ENCODE measurements around the gene SLC25A43.

Gene SLC25A43

DNA sequence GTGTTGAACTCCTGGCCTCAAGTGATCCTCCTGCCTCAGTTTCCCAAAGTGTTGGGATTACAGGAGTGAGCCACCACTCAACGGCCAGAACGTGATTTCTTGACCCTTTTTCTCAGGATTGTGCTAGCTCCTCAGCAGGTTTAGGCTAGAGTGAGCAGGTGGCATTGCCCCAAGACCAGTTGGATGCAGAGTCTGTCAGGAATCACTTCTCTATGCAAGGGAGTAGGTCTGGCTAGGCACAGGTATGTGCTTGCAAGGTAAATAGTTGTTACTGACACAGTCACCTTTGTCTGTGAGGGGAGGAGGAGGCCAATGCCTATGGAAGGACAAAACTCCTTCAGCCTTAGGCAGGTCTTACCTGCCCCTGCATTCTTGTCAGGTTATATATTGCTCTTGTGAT, 93.3 kb downstream of the SLC25A43 start:
- TF ChIP-seq, protein P1, sequence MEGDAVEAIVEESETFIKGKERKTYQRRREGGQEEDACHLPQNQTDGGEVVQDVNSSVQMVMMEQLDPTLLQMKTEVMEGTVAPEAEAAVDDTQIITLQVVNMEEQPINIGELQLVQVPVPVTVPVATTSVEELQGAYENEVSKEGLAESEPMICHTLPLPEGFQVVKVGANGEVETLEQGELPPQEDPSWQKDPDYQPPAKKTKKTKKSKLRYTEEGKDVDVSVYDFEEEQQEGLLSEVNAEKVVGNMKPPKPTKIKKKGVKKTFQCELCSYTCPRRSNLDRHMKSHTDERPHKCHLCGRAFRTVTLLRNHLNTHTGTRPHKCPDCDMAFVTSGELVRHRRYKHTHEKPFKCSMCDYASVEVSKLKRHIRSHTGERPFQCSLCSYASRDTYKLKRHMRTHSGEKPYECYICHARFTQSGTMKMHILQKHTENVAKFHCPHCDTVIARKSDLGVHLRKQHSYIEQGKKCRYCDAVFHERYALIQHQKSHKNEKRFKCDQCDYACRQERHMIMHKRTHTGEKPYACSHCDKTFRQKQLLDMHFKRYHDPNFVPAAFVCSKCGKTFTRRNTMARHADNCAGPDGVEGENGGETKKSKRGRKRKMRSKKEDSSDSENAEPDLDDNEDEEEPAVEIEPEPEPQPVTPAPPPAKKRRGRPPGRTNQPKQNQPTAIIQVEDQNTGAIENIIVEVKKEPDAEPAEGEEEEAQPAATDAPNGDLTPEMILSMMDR (IDR thresholded peaks at IDR 0.05), result no peak

DNA sequence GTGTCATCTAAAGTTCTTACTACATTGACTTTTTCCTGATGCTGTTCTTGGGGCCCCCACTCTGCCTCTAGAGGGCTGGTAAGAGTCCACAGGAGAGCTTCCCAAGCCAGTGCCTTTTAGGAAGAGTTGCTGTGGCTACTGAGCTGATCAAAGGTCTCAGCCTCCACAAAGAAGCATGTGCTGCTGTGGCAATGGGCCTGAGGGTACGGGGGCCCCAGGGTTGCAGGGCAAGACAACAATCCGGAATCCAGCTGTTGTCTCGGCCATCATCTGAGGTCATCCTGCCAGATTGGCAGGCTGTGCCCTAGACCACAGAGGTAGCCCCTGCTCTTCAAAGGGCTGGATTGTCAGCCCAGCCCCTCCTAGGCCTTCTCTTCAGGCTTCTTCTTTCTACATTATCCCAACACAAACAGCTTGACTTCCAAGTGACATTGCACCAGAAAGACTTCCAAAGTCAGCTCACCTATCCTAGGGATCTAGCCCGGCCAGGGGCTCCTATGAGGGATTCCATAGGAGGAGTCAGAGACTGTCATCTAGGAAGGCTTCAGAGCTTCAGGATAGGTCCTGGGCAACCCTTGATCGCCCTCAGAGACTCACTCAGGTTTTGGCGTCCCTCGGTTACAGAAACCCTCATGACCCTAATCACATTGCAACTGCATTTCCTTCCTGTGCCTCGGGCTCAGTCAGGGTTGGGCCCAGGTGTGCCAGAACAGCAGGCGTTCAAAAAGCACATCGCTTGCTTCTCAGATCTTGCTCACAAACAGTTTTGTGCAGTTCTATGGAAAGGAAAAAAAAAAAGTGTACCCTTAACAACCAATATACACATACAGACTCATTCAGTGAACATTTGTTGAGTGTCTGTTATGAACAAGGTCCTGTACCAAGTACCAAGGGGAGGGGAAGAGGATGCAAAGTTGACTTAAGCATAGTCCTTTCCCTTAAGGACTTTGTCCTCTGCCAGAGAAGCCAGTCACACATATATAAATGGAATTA, 96.9 kb downstream of the SLC25A43 start:
- TF ChIP-seq, protein P1 (IDR thresholded peaks at IDR 0.05), result no peak

DNA sequence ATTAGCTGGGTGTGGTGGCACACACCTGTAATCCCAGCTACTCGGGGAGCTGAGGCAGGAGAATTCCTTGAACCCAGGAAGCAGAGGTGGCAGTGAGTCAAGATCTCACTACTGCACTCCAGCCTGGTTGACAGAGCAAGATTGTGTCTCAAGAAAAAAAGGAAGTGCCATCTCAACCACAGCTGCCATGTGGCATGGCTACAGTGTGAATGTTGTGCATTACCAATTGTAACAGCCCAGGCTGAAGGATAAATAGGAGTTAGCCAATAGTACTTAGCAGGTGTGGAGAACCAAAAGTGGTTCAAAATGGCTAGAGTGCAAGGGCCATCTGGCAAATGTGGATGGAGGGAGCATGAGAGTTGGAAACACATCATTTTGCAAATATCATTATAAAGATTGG, 98.0 kb downstream of the SLC25A43 start:
- TF ChIP-seq, protein P1 (IDR thresholded peaks at IDR 0.05), result no peak

DNA sequence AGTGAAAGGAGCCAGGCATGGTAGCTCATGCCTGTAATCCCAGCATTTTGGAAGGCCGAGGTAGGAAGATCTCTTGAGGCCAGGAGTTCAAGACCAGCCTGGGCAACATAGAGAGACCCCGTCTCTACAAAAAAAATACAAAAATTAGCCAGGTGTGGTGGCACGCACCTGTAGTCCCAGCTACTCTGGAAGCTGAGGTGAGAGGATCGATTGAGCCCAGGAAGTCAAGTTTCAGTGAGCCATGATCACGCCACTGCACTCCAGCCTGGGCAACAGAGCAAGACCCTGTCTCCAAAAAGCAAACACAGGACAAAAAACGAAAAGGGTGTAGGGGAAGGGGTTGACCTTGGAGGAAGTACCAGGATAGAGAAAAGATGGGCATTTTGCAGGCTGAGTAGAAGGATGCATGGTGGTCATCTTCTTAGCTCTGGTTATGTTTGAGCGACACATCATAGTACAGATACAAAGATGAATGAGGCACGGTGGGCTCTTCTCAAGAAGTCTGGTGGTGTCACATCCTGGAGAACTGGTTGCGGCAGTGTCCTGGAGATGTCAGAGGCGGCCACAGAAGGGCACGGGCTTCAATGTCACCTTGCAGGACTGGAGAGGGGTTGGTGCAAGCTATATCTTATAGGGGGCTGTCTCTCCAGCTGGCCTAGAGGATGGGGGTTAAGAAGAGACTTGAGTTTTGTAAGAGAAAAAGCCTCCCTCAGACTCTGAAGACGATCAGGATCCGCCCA, 101.1 kb downstream of the SLC25A43 start:
- TF ChIP-seq, protein P1 (IDR thresholded peaks at IDR 0.05), result no peak

DNA sequence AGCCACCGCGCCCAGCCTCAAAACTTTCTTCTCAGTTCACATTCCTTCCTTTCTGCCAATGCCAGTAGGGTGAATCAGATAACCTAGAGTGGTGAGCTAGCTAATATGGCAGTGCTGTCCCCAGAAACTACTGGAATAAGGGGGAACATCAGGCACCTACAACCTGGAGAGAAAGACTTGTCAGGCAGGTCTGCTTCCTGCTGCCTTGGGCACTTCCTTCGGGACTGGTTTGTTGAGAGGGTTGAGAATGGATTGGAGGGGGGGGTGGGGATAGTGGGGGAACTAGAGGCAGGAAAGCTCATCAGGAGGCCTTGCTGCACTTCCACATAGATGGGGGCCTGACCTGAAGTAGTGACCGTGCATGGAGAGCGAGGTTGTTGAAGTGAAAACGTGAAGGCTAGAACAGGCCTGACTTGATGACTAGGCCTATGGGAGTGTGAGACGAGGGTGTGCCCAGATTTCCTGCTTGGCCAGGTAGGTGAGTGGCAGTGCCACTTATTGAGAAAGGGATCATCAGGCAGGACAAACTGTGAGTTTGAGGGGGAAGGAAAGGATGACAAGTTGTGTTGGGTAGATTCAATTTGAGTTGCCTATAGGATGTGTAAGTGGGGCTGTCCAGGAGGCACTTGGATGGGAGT, 102.5 kb downstream of the SLC25A43 start:
- TF ChIP-seq, protein P1 (IDR thresholded peaks at IDR 0.05), result no peak

DNA sequence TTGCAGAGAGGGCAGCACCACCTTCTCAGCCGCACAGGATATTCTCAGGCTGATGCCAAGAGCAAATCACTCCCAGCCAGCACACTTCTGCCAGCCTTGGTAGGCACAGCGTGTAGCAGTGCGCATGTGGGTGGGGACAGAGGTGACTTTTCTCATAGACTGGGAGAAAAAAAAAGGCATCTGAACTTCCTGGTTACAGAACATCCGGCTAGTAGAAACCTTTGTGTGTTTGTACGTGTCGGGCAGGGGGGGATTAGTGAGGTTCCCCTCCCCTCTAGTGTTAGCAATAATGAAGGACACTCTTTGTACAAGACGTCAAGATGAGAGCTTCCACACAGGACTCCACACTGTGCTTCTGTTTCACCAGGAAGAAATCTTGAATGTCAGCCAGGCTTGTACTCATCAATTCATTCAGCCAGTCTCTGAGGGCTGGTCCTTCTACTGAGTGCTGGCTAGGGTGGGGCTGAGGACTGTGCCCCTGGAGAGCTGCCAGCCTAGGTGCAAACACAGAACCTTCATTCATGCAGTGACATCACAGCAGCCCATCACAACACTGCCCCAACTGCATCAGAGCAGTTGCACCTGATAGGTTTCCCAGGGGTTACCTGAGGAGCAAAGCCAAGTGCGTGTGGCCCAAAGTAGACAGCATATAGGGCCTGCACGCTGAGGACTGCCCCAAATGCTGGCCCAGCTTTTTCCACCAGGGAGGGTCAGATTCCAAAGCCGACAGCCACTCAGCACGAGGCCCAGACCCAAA, 103.8 kb downstream of the SLC25A43 start:
- TF ChIP-seq, protein P1 (IDR thresholded peaks at IDR 0.05), result no peak

DNA sequence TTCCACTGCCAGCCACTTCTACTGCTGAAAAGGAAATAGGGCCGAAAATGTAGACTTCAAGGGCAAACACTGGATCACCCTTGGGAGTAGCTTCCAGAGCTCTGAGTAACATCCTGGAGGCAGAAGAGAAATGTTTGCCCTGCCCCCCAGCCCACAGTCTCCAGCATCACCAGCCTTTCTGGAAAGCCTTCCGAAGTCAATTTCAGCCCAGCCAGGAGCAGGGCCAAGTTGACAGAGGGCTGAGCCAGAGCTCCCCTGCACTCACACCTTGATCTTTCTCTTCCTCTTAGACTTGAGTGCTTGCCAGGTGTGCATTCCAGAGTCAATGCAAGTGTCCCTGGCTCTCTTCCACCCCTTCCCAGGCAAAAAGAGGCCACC, 104.3 kb downstream of the SLC25A43 start:
- TF ChIP-seq, protein P1 (IDR thresholded peaks at IDR 0.05), result no peak

All from LNCAP (cell line).